ENCODE measurements around the gene FCRL6.

FCRL6 gene

GRCh38 chr1:159802111-159802510, at the start of gene FCRL6:
Gene FCRL6 (plus strand): TSS chr1:159802360. CDS start chr1:159802425, 65 bp downstream.
- DNase-seq: no peak

GRCh38 chr1:159753386-159753785, 48.8 kb upstream of the FCRL6 start:
- DNase-seq: no peak

GRCh38 chr1:159755451-159756007, 46.6 kb upstream of the FCRL6 start:
- no peak for DNase-seq

GRCh38 chr1:159756397-159756796, 45.8 kb upstream of the FCRL6 start:
- DNase-seq: no peak

GRCh38 chr1:159763686-159764085, 38.5 kb upstream of the FCRL6 start:
- no peak for DNase-seq

- DNase-seq: no peak
Observed at GRCh38 chr1:159765806-159766205, 36.4 kb upstream of the FCRL6 start.

GRCh38 chr1:159771127-159771895, 30.8 kb upstream of the FCRL6 start:
- no peak for DNase-seq

- DNase-seq: no peak
Observed at GRCh38 chr1:159774465-159774864, 27.7 kb upstream of the FCRL6 start.

- no peak for DNase-seq
Observed at GRCh38 chr1:159775716-159776115, 26.4 kb upstream of the FCRL6 start.

GRCh38 chr1:159778266-159778665, 23.9 kb upstream of the FCRL6 start:
- no peak for DNase-seq

GRCh38 chr1:159779403-159779851, 22.7 kb upstream of the FCRL6 start:
- DNase-seq: no peak

GRCh38 chr1:159780583-159781582, 21.3 kb upstream of the FCRL6 start, which contains the start of gene DUSP23:
Gene DUSP23 (plus strand): TSS chr1:159780962. CDS start chr1:159781101, 139 bp downstream.
- peak; percentile 97 for DNase-seq

GRCh38 chr1:159781992-159782391, 20.2 kb upstream of the FCRL6 start:
- DNase-seq: no peak

GRCh38 chr1:159783724-159784123, 18.4 kb upstream of the FCRL6 start:
- DNase-seq: no peak

- DNase-seq: no peak
Observed at GRCh38 chr1:159786465-159786864, 15.7 kb upstream of the FCRL6 start.

- DNase-seq: no peak
Observed at GRCh38 chr1:159786966-159787365, 15.2 kb upstream of the FCRL6 start.

- DNase-seq: peak; percentile 5
Observed at GRCh38 chr1:159790237-159790917, 11.8 kb upstream of the FCRL6 start.

GRCh38 chr1:159791031-159791430, 11.1 kb upstream of the FCRL6 start:
- no peak for DNase-seq

GRCh38 chr1:159791461-159791860, 10.7 kb upstream of the FCRL6 start:
- DNase-seq: no peak

- DNase-seq: no peak
Observed at GRCh38 chr1:159795534-159795933, 6.6 kb upstream of the FCRL6 start.

GRCh38 chr1:159798893-159799292, 3.3 kb upstream of the FCRL6 start:
- DNase-seq: peak; percentile 76

- DNase-seq: no peak
Observed at GRCh38 chr1:159799446-159799985, 2.6 kb upstream of the FCRL6 start.
